ENCODE results near the gene EFNA4. TPM values are rescaled to one million over a fixed set of nuclear protein-coding genes. Genes with fewer than 3 reads are reported as not detected.

EFNA4 gene
- total RNA-seq, 1 donor from 2014 or later, result 7.4 TPM

DNA sequence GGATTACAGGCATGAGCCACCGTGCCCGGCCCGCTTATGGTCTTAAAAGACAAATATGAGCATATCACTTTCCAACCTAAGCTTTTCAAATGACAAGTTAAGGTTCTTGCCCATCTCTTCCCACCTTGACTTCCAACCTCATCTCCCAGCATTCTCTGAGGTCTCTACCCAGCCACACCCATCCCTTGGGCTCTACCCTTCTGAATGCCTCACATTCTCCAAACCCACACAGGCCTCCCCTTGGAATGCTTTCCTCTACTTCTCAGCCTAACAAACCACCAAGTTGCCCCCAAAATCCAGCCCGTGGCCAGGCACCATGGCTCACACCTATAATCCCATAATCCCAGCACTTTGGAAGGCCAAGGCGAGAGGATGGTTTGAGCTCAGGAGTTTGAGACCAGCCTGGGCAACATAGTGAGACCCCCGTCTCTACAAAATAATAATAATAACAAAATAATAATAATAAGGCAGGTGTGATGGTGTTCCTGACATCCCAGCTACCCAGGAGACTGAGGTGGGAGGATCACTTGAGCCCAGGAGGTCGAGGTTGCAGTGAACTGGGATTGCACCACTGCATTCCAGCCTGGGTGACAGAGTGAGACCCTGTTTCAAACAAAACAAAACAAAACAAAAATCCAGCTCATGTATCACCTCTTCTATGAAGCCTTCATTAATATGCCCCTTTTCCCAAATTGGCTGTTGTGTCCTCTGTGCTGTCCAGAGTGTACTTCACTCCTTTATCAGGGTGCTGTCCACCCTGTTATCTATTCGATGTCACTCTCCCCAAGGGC lies 41.2 kb upstream of the EFNA4 start:
- intact Hi-C loops (cut with DNase I), result no loop called here
- Histone ChIP-seq H3K9me3 (no peaks in the 10 kb centered on the region), H3K4me3 (no peak overlapping the region), H3K4me1 (peaks cover 21% of the 10 kb centered on the region), H3K36me3 (no peaks in the 10 kb centered on the region), H3K27me3 (ENCODE audit: low read depth) (no peaks in the 10 kb centered on the region), H3K27ac (no peak overlapping the region)
- ATAC-seq (no peak), DNase-seq (no peak)
- TF ChIP-seq, protein P1, sequence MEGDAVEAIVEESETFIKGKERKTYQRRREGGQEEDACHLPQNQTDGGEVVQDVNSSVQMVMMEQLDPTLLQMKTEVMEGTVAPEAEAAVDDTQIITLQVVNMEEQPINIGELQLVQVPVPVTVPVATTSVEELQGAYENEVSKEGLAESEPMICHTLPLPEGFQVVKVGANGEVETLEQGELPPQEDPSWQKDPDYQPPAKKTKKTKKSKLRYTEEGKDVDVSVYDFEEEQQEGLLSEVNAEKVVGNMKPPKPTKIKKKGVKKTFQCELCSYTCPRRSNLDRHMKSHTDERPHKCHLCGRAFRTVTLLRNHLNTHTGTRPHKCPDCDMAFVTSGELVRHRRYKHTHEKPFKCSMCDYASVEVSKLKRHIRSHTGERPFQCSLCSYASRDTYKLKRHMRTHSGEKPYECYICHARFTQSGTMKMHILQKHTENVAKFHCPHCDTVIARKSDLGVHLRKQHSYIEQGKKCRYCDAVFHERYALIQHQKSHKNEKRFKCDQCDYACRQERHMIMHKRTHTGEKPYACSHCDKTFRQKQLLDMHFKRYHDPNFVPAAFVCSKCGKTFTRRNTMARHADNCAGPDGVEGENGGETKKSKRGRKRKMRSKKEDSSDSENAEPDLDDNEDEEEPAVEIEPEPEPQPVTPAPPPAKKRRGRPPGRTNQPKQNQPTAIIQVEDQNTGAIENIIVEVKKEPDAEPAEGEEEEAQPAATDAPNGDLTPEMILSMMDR (IDR thresholded peaks at IDR 0.05), result no peak

DNA sequence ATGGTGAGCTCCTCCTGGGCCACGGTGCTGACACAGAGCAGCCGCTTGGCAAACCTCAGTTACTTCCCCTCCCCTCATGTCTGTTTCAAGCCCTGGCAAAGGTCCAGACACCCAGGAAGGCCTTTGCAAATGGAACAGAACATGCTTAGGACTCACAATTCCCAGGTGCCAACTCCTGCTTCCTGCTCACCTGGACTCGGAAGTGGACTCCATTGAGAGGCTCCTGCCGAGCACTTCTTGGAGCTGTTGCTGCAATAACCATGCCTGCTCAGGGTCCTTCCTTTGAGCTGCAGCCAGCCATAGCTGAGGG lies 40.7 kb upstream of the EFNA4 start:
- H3K36me3 ChIP-seq, result no peaks in the 10 kb centered on the region
- ATAC-seq (peak; percentile 31 to 46), DNase-seq (no peak)
- intact Hi-C loops (cut with DNase I), result no loop called here
- H3K4me1 ChIP-seq, result peaks cover 16% of the 10 kb centered on the region
- H3K27me3 ChIP-seq (ENCODE audit: low read depth), result no peaks in the 10 kb centered on the region
- TF ChIP-seq, protein P1 (IDR thresholded peaks at IDR 0.05), result no peak
- no peak overlapping the region for H3K27ac ChIP-seq
- no peak overlapping the region for H3K4me3 ChIP-seq
- H3K9me3 ChIP-seq, result no peaks in the 10 kb centered on the region

DNA sequence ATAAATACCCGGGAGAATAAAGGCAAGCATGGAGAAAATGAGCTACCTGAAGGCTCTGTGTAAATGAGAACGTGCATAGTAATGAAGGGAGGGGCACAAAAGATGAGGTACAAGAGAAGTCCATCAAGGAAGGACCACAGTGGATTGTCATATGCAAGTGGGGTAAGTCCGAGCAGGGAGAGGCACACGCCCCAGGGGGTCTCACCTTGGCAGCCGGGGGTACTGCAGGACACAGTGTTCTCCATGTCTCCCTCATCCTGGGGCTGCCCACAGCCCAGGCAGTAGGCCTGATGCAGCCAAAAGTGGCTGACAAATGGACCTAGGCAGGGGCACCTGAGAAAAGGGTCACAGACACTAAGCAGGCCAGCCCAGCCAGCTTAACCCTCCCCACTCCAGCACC lies 39.9 kb upstream of the EFNA4 start:
- intact Hi-C loops (cut with DNase I), result no loop called here
- Histone ChIP-seq H3K4me1 (peaks cover 8% of the 10 kb centered on the region), H3K27me3 (ENCODE audit: low read depth) (no peaks in the 10 kb centered on the region), H3K4me3 (no peak overlapping the region), H3K36me3 (no peaks in the 10 kb centered on the region), H3K9me3 (no peaks in the 10 kb centered on the region), H3K27ac (no peak overlapping the region)
- TF ChIP-seq, protein P1 (IDR thresholded peaks at IDR 0.05), result no peak
- no peak for DNase-seq
- ATAC-seq, result no peak

DNA sequence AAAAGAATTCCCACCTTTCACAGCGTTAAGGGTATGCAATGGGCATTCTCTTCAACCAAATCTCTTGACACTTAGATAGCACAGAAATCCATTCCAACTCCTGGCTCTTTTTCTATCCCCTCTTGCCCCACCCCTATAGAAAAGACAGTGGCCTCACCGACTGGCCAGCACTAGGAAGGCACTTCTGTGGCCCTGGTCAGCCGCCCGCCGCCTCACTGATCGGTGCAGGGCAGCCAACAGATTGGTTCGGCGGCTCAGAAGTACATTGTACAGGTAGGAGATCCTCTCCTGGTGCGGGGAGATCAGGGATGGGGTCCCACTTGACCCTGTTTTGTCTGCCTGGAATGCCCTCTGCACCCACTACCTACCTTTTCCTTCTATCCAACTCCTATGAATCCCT lies 39.2 kb upstream of the EFNA4 start:
- Histone ChIP-seq H3K27ac (no peak overlapping the region), H3K4me1 (peaks cover 1% of the 10 kb centered on the region), H3K9me3 (no peaks in the 10 kb centered on the region), H3K4me3 (no peak overlapping the region), H3K27me3 (ENCODE audit: low read depth) (no peaks in the 10 kb centered on the region), H3K36me3 (no peaks in the 10 kb centered on the region)
- DNase-seq, result no peak
- no peak for ATAC-seq
- intact Hi-C loops (cut with DNase I), result no loop called here
- TF ChIP-seq, protein P1 (IDR thresholded peaks at IDR 0.05), result no peak

DNA sequence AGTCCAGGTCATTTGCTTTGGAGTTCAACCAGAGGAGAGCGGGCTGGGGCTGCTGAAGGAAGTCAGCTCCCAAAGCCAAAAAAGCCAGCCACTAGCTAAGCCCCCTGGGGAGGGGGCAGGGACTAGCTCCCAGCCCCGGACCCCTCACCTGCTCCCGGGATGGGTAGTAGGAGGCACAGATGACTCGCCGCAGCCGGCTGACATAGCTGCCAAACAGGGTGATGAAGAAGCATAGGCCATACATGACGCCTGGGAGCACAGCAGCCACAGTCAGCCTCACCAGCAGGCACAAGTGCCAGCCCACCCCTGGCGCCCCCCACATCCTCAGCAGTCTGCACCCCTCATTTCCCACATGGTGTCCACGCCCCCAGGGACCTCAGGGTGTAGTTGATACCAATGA lies 37.4 kb upstream of the EFNA4 start:
- DNase-seq (no peak), ATAC-seq (no peak)
- TF ChIP-seq, protein P1 (IDR thresholded peaks at IDR 0.05), result no peak
- Histone ChIP-seq H3K9me3 (no peaks in the 10 kb centered on the region), H3K4me1 (no peaks in the 10 kb centered on the region), H3K27ac (no peak overlapping the region), H3K27me3 (ENCODE audit: low read depth) (no peaks in the 10 kb centered on the region), H3K36me3 (no peaks in the 10 kb centered on the region), H3K4me3 (no peak overlapping the region)
- intact Hi-C loops (cut with DNase I), result no loop called here
